Mesothelial cell of epicardium (in vitro differentiated cells): Measurements from ENCODE around the gene TM9SF4. TPM values are rescaled to one million over a fixed set of nuclear protein-coding genes. Genes with fewer than 3 reads are reported as not detected.

Experiments
- DNase-seq, 2 experiments: peaks; one replicate each; pipeline ENCODE4 v3.0.0; 2021; ENCODE audit warnings: low spot score in 2 of 2; ENCODE audit not compliant: unreplicated experiment in 2 of 2
- H3K27ac Mint-ChIP-seq: 2 replicates; pipeline ENCODE4 v1.8.0; 2021; ENCODE audit warnings: mixed read lengths
- H3K27me3 Mint-ChIP-seq: 2 replicates; pipeline ENCODE4 v1.8.0; 2021; ENCODE audit warnings: low read depth, mixed read lengths
- H3K36me3 Mint-ChIP-seq: 2 replicates; pipeline ENCODE4 v1.8.0; 2021; ENCODE audit warnings: mixed read lengths
- H3K4me1 Mint-ChIP-seq: 2 replicates; pipeline ENCODE4 v1.8.0; 2021; ENCODE audit warnings: mixed read lengths
- H3K4me3 Mint-ChIP-seq: 2 replicates; pipeline ENCODE4 v1.8.0; 2021; ENCODE audit warnings: mild to moderate bottlenecking, moderate library complexity, mixed read lengths
- H3K9me3 Mint-ChIP-seq: 2 replicates; pipeline ENCODE4 v1.8.0; 2021; ENCODE audit warnings: mixed read lengths
- CTCF ChIP-seq: fragments of 200-600 bp; sonication (generic); IDR thresholded peaks from one replicate; pipeline ENCODE4 v1.5.0; 2021; ENCODE audit warnings: antibody characterized with exemption; ENCODE audit not compliant: unreplicated experiment
- total RNA-seq: library from RNA; stranded (reverse); gene quantifications from 3 replicates; pipeline ENCODE4 v1.2.1, GENCODE V29; 2021

TM9SF4 gene
- total RNA-seq, 1 donor from 2014 or later = 77.8 TPM

GRCh38 chr20:32072168-32072750, 37.3 kb upstream of the TM9SF4 start:
- H3K36me3 Mint-ChIP-seq = no peaks in the 10 kb centered on the region
- no peak overlapping the region for H3K27ac Mint-ChIP-seq

GRCh38 chr20:32075534-32075933, 34.0 kb upstream of the TM9SF4 start:
- TF ChIP-seq CTCF = no peak
- Mint-ChIP-seq H3K4me3 (no peak overlapping the region), H3K27ac (no peak overlapping the region), H3K36me3 (no peaks in the 10 kb centered on the region), H3K9me3 (no peaks in the 10 kb centered on the region), H3K27me3 (peaks cover 41% of the 10 kb centered on the region), H3K4me1 (no peaks in the 10 kb centered on the region)
- DNase-seq = no peak

More at GRCh38 chr20:32072168-32072750, 37.3 kb upstream of the TM9SF4 start:
- H3K9me3 Mint-ChIP-seq = no peaks in the 10 kb centered on the region
- no peak for DNase-seq
- no peak for TF ChIP-seq CTCF
- no peaks in the 10 kb centered on the region for H3K4me1 Mint-ChIP-seq
- H3K4me3 Mint-ChIP-seq = no peak overlapping the region
- H3K27me3 Mint-ChIP-seq = peaks cover 38% of the 10 kb centered on the region

GRCh38 chr20:32077190-32077589, 32.3 kb upstream of the TM9SF4 start:
- DNase-seq = no peak
- Mint-ChIP-seq H3K27me3 (peaks cover 44% of the 10 kb centered on the region), H3K4me3 (no peak overlapping the region), H3K36me3 (no peaks in the 10 kb centered on the region), H3K27ac (no peak overlapping the region), H3K4me1 (no peaks in the 10 kb centered on the region), H3K9me3 (no peaks in the 10 kb centered on the region)
- TF ChIP-seq CTCF = no peak

- no peak for TF ChIP-seq CTCF
- H3K9me3 Mint-ChIP-seq = no peaks in the 10 kb centered on the region
- no peak overlapping the region for H3K4me3 Mint-ChIP-seq
- no peaks in the 10 kb centered on the region for H3K4me1 Mint-ChIP-seq
- peaks cover 52% of the 10 kb centered on the region for H3K27me3 Mint-ChIP-seq
- no peak overlapping the region for H3K27ac Mint-ChIP-seq
- H3K36me3 Mint-ChIP-seq = no peaks in the 10 kb centered on the region
- no peak for DNase-seq
Measured at GRCh38 chr20:32078322-32078721, 31.2 kb upstream of the TM9SF4 start.

GRCh38 chr20:32078791-32079190, 30.7 kb upstream of the TM9SF4 start:
- Mint-ChIP-seq H3K9me3 (no peaks in the 10 kb centered on the region), H3K36me3 (no peaks in the 10 kb centered on the region), H3K4me3 (no peak overlapping the region), H3K27ac (no peak overlapping the region), H3K4me1 (no peaks in the 10 kb centered on the region), H3K27me3 (peaks cover 56% of the 10 kb centered on the region)
- DNase-seq = no peak
- no peak for TF ChIP-seq CTCF

- Mint-ChIP-seq H3K27me3 (peaks cover 57% of the 10 kb centered on the region), H3K9me3 (no peaks in the 10 kb centered on the region)
- no peak for DNase-seq
Measured at GRCh38 chr20:32079655-32080109, 29.8 kb upstream of the TM9SF4 start.

More at GRCh38 chr20:32079655-32080109, 29.8 kb upstream of the TM9SF4 start:
- Mint-ChIP-seq H3K4me1 (no peaks in the 10 kb centered on the region), H3K27ac (no peak overlapping the region), H3K36me3 (no peaks in the 10 kb centered on the region), H3K4me3 (no peak overlapping the region)
- TF ChIP-seq CTCF = no peak
